HL-60 (cell line): ENCODE measurements around the gene PITPNC1.

Source experiments
- DNase-seq, 2 experiments: peaks; one replicate each; pipeline ENCODE4 v3.0.0-alpha.2; 2010 to 2020; ENCODE audit warnings: low read depth in 1 of 2, low spot score in 1 of 2
- H3K27ac ChIP-seq: fragments of 250-450 bp; sonication (Bioruptor Pico); replicated peaks from 2 replicates; pipeline ENCODE4 v1.5.1; 2020; ENCODE audit warnings: mild to moderate bottlenecking, moderate library complexity
- H3K27me3 ChIP-seq: fragments of 250-450 bp; sonication (Bioruptor Pico); 2 replicates; pipeline ENCODE4 v1.5.1; 2021; ENCODE audit warnings: mild to moderate bottlenecking, moderate library complexity; ENCODE audit not compliant: insufficient read depth, poor library complexity, severe bottlenecking
- H3K4me3 ChIP-seq: replicated peaks from 2 replicates; pipeline ENCODE4 v1.5.1; 2011; ENCODE audit warnings: mild to moderate bottlenecking, control low read depth, low read length; ENCODE audit not compliant: insufficient read depth
- CTCF ChIP-seq: IDR thresholded peaks from one replicate; pipeline ENCODE4 v1.5.1; 2011; ENCODE audit warnings: low read length, control low read depth, inconsistent platforms; ENCODE audit not compliant: insufficient read depth
- GABPA ChIP-seq: IDR thresholded peaks from 2 replicates; pipeline ENCODE4 v1.6.1; 2012; ENCODE audit warnings: low read depth
- POLR2AphosphoS5 ChIP-seq: IDR thresholded peaks from 2 replicates; pipeline ENCODE4 v1.6.1; 2012; ENCODE audit warnings: low read depth
- REST ChIP-seq: IDR thresholded peaks from 2 replicates; pipeline ENCODE4 v1.6.1; 2012; ENCODE audit warnings: low read depth; ENCODE audit not compliant: insufficient replicate concordance
- SPI1 ChIP-seq: IDR thresholded peaks from 2 replicates; pipeline ENCODE4 v1.6.1; 2012; ENCODE audit warnings: low read depth, mild to moderate bottlenecking, borderline replicate concordance

The PITPNC1 gene

GRCh38 chr17:67349420-67349819 lies 27.7 kb upstream of the PITPNC1 start:
- no peak overlapping the region for H3K4me3 ChIP-seq
- TF ChIP-seq REST (no peak), GABPA (no peak), POLR2AphosphoS5 (no peak), SPI1 (no peak), CTCF (no peak)
- H3K27me3 ChIP-seq, result no peaks in the 10 kb centered on the region
- no peak for DNase-seq
- H3K27ac ChIP-seq, result no peak overlapping the region

- TF ChIP-seq REST (no peak), GABPA (no peak), CTCF (no peak), POLR2AphosphoS5 (no peak), SPI1 (no peak)
- Histone ChIP-seq H3K4me3 (no peak overlapping the region), H3K27me3 (no peaks in the 10 kb centered on the region), H3K27ac (no peak overlapping the region; the same call in 1 of the 2 replicates)
- no peak for DNase-seq
These were observed 23.9 kb upstream of the PITPNC1 start for GRCh38 chr17:67353161-67353560.

GRCh38 chr17:67353929-67354574 lies 23.0 kb upstream of the PITPNC1 start:
- no peak for TF ChIP-seq GABPA
- no peak overlapping the region for H3K4me3 ChIP-seq
- H3K27me3 ChIP-seq, result no peaks in the 10 kb centered on the region
- peak in 1 of 2 experiments; percentile 76 for DNase-seq
- peak overlapping the region; percentile 30 for H3K27ac ChIP-seq

- H3K4me3 ChIP-seq, result no peak overlapping the region
- no peak overlapping the region for H3K27ac ChIP-seq
- DNase-seq, result no peak
- H3K27me3 ChIP-seq, result no peaks in the 10 kb centered on the region
- TF ChIP-seq POLR2AphosphoS5, result no peak
- TF ChIP-seq REST, result no peak
- TF ChIP-seq SPI1, result no peak
- no peak for TF ChIP-seq CTCF
- no peak for TF ChIP-seq GABPA
These were observed 18.5 kb upstream of the PITPNC1 start for GRCh38 chr17:67358612-67359011.
